Measurements from ENCODE around the gene ZNF609.

The ZNF609 gene

DNA sequence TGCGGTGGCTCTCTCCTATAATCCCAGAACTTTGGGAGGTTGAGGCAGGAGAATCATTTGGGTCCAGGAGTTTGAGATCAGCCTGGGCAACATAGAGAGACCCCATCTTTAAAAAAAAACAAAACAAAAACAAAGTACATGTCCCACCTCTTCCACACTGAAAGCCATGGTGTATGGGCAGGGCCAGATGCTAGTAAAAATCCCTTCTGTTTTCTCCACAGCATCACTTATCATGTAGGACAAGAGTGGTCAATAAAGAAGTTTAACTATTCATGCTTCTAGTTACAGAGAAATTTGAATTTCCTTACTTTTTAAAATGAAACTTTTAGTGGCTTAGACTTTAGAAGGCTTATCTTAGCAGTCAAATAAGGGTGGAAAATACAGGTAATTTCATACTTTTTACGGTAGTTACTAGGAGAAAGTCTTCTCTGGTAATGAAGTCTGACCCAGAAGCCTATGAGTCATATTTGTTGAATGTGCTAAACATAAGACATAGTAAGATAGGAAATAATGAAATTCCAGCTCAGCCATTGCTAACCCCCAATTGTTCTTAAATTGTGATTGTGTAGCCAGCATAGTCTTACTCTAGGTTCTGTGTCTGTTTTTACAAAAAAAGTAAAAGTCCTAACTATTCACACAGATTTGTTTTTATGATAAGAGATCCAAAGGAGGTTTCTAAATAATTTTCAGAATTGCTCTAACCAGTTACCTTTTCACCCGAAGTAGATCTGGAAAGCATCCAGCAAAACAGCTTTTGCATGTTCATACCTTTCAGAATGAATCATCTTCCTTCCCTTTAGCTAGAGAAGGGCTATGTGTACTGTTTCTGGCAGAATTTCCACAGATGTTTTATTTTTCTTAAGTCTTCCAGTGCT lies 16.4 kb upstream of the ZNF609 start:
- Histone ChIP-seq H3K27me3 (ENCODE audit: control insufficient read depth, insufficient read depth, low read length) (no peaks in the 10 kb centered on the region), H3K4me1 (ENCODE audit: control insufficient read depth, insufficient read depth, low read length) (peaks cover 16% of the 10 kb centered on the region), H3K4me3 (ENCODE audit: low read length) (no peak overlapping the region), H3K36me3 (ENCODE audit: control insufficient read depth, insufficient read depth, low read length) (no peaks in the 10 kb centered on the region), H3K9me3 (ENCODE audit: control insufficient read depth, low read length) (no peaks in the 10 kb centered on the region), H3K9ac (ENCODE audit: low read length) (no peak overlapping the region)

DNA sequence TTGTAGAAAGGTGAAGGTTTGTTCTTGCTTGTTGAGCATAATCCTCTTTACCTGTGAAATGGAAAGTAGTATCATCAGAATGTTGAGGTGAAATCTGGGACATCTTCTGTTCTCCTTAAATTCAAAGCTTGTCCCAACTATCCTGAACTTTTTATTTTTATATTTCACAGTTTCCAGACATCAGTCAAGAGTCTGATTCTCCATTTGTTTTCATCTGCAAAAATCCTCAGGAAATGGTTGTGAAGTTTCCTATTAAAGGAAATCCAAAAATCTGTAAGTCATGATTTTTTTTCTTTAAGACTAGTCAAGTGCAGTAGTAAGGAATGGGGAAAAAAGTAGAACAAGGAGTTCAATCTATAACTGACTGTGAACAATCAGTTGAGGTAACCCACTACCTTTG lies 15.5 kb upstream of the ZNF609 start:
- no peaks in the 10 kb centered on the region for H3K27me3 ChIP-seq (ENCODE audit: control insufficient read depth, insufficient read depth, low read length)
- H3K4me3 ChIP-seq (ENCODE audit: low read length): no peak overlapping the region
- peaks cover 16% of the 10 kb centered on the region for H3K4me1 ChIP-seq (ENCODE audit: control insufficient read depth, insufficient read depth, low read length)
- no peaks in the 10 kb centered on the region for H3K36me3 ChIP-seq (ENCODE audit: control insufficient read depth, insufficient read depth, low read length)
- no peak overlapping the region for H3K9ac ChIP-seq (ENCODE audit: low read length)
- no peaks in the 10 kb centered on the region for H3K9me3 ChIP-seq (ENCODE audit: control insufficient read depth, low read length)

DNA sequence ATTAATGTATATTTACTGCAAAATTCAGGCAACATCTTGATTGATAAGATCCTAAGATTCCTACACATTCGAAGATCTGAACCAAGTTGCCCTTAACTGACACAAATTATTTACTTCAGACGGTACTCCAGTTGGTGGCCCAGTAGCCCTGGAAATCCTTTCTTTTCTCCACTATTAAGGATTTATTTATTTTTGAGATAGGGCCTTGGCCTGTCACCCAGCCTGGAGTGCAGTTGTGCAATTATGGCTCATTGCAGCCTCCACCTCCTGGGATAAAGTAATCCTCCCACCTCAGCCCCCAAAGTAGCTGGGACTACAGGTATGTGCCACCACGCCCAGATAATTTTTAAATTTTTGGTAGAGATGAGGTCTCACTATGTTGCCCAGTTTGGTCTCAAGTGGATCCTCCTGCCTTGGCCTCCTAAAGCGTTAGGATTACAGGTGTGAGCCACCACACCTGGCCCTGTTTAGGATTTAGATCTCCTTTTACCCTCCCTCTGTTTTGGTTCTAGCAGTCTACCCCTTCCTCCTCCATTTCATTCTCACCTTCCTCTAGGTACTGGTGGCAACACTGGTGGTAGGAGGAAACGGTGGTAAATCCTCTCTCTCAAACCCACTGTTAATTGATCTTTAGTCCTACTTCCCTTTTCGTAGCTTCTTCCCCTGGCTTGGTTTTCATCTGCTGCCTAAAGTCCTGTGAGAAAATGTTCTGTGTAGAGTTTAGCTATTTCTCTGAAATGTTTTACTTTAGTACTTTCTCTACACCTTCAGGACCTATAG lies 12.7 kb upstream of the ZNF609 start:
- Histone ChIP-seq H3K9me3 (ENCODE audit: control insufficient read depth, low read length) (no peaks in the 10 kb centered on the region), H3K4me1 (ENCODE audit: control insufficient read depth, insufficient read depth, low read length) (peaks cover 16% of the 10 kb centered on the region), H3K4me3 (ENCODE audit: low read length) (no peak overlapping the region), H3K36me3 (ENCODE audit: control insufficient read depth, insufficient read depth, low read length) (no peaks in the 10 kb centered on the region), H3K9ac (ENCODE audit: low read length) (no peak overlapping the region), H3K27me3 (ENCODE audit: control insufficient read depth, insufficient read depth, low read length) (no peaks in the 10 kb centered on the region)

DNA sequence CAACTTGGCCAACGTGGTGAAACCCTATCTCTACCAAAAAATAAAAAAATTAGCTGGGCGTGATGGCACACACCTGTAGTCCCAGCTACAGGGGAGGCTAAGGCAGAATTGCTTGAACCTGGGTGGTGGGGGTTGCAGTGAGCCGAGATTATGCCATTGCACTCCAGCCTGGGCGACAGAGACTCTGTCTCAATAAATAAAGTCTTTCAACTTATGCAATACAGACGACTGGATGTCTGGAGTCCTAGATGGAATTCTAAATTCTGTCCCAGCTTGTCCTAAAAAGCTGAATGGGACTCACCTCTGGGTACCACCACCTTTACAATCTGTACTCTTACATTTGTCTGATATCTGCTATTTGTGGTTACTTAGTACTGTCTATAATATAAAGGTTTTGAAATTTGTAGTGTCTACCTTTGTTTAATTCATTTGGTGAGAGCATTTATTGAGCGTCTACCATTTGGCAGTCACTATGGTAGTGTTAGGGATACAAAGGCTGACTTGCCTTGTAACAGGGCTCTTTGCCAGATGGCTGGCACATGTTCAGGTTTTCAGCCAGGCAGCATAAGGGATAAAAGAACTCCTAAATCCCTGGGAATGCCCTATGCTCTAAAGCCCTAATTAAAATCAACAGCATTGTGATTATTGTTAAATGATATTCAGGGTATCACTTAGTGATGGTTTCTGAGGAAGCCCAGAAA lies 7.2 kb upstream of the ZNF609 start:
- Histone ChIP-seq H3K27me3 (ENCODE audit: control insufficient read depth, insufficient read depth, low read length) (no peaks in the 10 kb centered on the region), H3K4me3 (ENCODE audit: low read length) (no peak overlapping the region), H3K36me3 (ENCODE audit: control insufficient read depth, insufficient read depth, low read length) (no peaks in the 10 kb centered on the region), H3K9ac (ENCODE audit: low read length) (no peak overlapping the region), H3K4me1 (ENCODE audit: control insufficient read depth, insufficient read depth, low read length) (peaks cover 6% of the 10 kb centered on the region), H3K9me3 (ENCODE audit: control insufficient read depth, low read length) (no peaks in the 10 kb centered on the region)

DNA sequence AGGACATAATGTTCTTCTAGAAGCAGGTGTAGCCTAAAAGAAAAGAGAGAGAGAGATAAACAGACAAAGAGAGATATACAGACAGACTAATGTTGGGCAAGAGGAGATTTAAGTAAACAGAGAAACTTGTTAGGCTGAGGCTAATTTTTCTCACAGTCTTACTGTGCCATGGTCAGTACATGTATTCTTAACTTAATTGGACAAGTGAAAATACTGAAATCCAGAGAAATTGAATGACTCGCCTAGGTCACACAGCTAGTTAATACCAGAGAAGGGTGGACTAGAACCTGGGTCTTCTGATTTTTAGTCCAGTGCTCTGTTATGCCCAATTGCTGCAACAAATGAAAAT lies 6.7 kb upstream of the ZNF609 start:
- peaks cover 6% of the 10 kb centered on the region for H3K4me1 ChIP-seq (ENCODE audit: control insufficient read depth, insufficient read depth, low read length)
- H3K27me3 ChIP-seq (ENCODE audit: control insufficient read depth, insufficient read depth, low read length): no peaks in the 10 kb centered on the region
- no peaks in the 10 kb centered on the region for H3K9me3 ChIP-seq (ENCODE audit: control insufficient read depth, low read length)
- H3K36me3 ChIP-seq (ENCODE audit: control insufficient read depth, insufficient read depth, low read length): no peaks in the 10 kb centered on the region
- no peak overlapping the region for H3K9ac ChIP-seq (ENCODE audit: low read length)
- H3K4me3 ChIP-seq (ENCODE audit: low read length): no peak overlapping the region

DNA sequence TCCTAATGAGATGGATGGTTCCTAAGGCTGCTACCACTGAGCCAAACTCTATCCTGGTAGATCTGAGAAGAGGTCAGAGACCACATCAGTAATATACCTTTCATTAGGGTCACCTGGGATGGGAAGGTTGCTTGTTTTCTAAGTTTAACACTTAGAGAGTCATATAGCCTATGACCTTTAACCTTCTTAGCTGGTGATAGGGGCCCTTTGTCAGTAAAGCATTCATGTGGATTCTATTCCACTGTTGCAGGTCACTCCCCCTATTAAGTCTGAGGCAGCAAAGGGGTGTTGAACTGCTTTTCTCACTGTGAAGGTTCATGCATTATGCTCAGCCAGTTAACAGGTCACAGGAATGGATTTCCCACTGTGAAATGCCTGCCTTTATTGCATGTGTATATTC lies 6.1 kb upstream of the ZNF609 start:
- H3K9ac ChIP-seq (ENCODE audit: low read length): no peak overlapping the region
- no peak overlapping the region for H3K4me3 ChIP-seq (ENCODE audit: low read length)
- H3K4me1 ChIP-seq (ENCODE audit: control insufficient read depth, insufficient read depth, low read length): peaks cover 6% of the 10 kb centered on the region
- H3K36me3 ChIP-seq (ENCODE audit: control insufficient read depth, insufficient read depth, low read length): no peaks in the 10 kb centered on the region
- H3K9me3 ChIP-seq (ENCODE audit: control insufficient read depth, low read length): no peaks in the 10 kb centered on the region
- no peaks in the 10 kb centered on the region for H3K27me3 ChIP-seq (ENCODE audit: control insufficient read depth, insufficient read depth, low read length)

DNA sequence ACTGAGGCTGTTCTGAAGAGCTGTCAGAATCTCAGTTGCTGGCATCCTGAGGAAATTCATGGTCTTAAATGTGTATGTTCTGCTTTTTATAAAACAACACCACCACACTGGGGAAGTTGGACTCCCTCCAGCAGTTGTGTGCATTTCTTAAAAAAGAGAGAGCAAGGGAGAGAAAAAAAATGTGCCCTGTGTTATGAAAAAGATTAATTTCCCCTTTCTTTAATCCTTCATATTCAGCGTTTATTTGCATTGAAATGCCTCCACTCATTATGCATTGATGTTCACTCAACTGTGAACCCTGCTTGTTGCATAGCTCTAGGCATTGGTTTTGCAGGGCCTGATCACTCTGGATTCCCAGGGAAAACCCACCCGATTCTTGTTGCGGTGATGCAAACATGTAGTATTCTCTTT lies 4.4 kb upstream of the ZNF609 start:
- Histone ChIP-seq H3K9me3 (ENCODE audit: control insufficient read depth, low read length) (no peaks in the 10 kb centered on the region), H3K9ac (ENCODE audit: low read length) (no peak overlapping the region), H3K27me3 (ENCODE audit: control insufficient read depth, insufficient read depth, low read length) (no peaks in the 10 kb centered on the region), H3K4me1 (ENCODE audit: control insufficient read depth, insufficient read depth, low read length) (peaks cover 10% of the 10 kb centered on the region), H3K4me3 (ENCODE audit: low read length) (no peak overlapping the region), H3K36me3 (ENCODE audit: control insufficient read depth, insufficient read depth, low read length) (no peaks in the 10 kb centered on the region)

DNA sequence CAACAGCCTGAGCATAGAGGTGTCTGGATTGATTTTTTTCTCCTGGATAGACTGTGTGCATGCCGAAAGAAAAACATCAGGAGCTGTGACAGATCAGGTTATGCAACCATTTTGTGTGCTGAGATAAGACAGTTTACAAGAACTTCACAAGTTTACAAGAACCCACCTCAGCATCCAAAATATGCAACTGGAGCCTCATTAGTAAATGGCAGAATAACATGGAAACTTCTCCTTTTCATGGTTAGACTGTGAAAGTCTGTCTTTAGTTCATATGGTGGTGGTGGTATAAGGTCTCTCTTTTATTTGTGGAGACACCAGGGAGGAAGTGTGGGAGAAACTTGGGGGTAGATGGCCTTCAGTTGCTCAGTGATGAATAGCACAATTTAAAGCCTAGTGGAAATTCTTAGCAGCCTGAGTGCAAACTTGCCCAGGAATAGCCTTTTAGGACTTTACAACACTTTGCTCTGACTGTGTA lies 3.7 kb upstream of the ZNF609 start:
- Histone ChIP-seq H3K4me3 (ENCODE audit: low read length) (no peak overlapping the region), H3K9me3 (ENCODE audit: control insufficient read depth, low read length) (no peaks in the 10 kb centered on the region), H3K36me3 (ENCODE audit: control insufficient read depth, insufficient read depth, low read length) (no peaks in the 10 kb centered on the region), H3K9ac (ENCODE audit: low read length) (no peak overlapping the region), H3K4me1 (ENCODE audit: control insufficient read depth, insufficient read depth, low read length) (peaks cover 13% of the 10 kb centered on the region), H3K27me3 (ENCODE audit: control insufficient read depth, insufficient read depth, low read length) (no peaks in the 10 kb centered on the region)

DNA sequence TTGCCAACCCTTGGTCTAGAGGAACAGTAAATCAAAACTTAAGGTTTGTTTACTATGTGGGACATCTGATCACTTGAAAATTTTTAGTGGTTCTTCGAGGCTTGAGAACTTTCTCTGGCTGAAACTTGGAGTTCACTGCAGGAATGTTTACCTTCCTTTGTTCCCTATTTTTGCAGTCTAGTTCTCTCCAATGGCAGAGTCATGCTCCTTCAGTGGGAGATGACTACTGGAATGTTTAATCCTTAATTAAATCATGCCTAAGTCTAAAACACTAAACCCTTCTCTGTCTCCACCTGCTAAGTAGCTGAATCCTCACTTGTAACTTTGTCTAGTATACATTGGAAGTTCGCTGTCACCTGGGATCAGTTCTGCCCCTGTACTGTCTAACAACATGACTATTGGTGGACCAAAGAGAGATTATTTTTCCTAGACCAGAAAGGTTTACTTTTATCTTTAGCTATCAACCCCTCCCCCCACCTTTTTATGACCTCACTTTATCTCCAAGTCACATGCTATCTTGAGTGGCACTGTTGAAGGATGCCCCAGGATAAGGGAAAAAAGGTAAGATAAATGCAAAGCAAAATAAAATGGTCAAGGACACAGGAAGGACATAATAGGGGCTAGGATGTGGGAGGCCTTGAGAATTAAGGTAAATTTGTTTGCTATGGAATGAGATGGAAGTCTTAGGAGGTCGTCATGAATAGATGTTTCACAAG lies 1.2 kb upstream of the ZNF609 start:
- H3K27me3 ChIP-seq (ENCODE audit: control insufficient read depth, insufficient read depth, low read length): no peaks in the 10 kb centered on the region
- H3K4me1 ChIP-seq (ENCODE audit: control insufficient read depth, insufficient read depth, low read length): peaks cover 31% of the 10 kb centered on the region
- H3K4me3 ChIP-seq (ENCODE audit: low read length): no peak overlapping the region
- no peaks in the 10 kb centered on the region for H3K9me3 ChIP-seq (ENCODE audit: control insufficient read depth, low read length)
- H3K36me3 ChIP-seq (ENCODE audit: control insufficient read depth, insufficient read depth, low read length): no peaks in the 10 kb centered on the region
- H3K9ac ChIP-seq (ENCODE audit: low read length): no peak overlapping the region

DNA sequence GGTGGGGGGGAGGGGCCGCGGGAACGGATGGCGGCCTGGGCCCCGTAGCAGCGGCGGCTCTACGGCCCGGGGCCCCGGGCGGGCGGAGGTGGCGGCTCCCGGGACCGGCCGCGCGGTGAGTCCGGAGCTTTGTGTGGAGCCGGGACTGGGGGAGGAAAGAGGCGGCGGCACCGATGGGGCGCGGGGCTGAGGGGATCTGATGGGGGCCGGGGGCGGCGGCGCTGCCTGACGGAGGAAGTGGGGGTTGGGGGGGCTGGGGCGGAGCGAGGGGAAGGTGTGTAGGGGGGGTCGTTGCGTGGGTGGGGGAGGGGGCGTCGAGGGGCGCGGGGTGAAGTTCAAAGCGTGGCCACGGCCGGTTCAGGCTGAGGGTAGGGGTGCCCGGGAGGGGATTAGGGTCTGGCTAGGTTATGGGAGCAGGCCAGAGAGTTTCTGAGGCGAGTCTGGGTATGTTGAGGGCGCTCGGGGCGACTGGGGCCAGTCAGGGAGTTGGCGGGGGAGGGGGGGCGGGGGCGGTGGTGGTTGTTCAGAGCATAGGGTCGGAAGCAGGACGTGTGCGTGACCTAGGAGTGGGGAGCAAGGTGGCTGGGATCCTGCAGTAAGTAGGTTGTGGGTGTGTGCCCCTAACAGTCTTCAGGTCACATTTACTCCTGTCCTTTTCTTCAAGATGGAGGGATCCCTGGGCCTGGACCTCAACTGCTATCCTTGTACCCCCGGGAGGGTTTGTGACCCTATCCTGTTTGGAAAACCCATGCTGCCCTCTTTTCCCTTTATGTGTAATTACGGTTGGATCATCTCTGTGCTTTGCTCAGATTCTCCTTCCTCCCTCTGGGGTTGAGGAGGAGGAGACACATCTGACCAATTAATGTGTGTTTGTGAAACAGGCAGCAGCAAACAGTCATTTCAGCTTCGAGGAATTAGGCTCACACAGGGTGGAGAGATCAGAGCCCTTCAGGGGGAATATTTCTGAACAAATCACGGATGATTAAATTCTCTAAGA lies 644 bp downstream of the ZNF609 start:
- Histone ChIP-seq H3K9ac (ENCODE audit: low read length) (peak overlapping the region; percentile 54), H3K27me3 (ENCODE audit: control insufficient read depth, insufficient read depth, low read length) (no peaks in the 10 kb centered on the region), H3K36me3 (ENCODE audit: control insufficient read depth, insufficient read depth, low read length) (no peaks in the 10 kb centered on the region), H3K4me1 (ENCODE audit: control insufficient read depth, insufficient read depth, low read length) (peaks cover 32% of the 10 kb centered on the region), H3K9me3 (ENCODE audit: control insufficient read depth, low read length) (no peaks in the 10 kb centered on the region), H3K4me3 (ENCODE audit: low read length) (no peak overlapping the region)

DNA sequence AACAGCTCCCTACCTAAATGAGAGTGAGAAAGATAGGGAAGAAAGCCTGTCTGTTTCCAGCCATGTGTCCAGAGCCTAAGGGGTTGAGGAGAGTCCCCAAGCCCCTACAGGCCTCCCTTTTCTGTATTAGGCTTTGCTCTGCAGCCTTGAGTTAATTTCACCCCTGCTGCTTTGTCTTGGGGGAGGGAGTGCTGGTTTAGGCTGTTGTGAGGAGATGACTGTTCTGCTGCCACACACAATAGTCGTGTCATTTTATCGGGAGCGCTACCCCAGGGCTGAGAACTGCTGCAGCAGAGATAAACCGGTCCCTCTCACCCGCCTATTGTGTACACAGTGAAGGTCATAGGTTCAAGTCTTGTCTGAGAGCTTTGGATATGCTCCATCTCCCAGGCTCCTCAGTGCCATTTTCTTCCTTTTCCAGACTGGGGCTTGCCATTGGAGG lies 1.4 kb downstream of the ZNF609 start:
- peak overlapping the region; percentile 54 for H3K9ac ChIP-seq (ENCODE audit: low read length)
- no peaks in the 10 kb centered on the region for H3K9me3 ChIP-seq (ENCODE audit: control insufficient read depth, low read length)
- H3K4me1 ChIP-seq (ENCODE audit: control insufficient read depth, insufficient read depth, low read length): peaks cover 34% of the 10 kb centered on the region
- H3K27me3 ChIP-seq (ENCODE audit: control insufficient read depth, insufficient read depth, low read length): no peaks in the 10 kb centered on the region
- no peaks in the 10 kb centered on the region for H3K36me3 ChIP-seq (ENCODE audit: control insufficient read depth, insufficient read depth, low read length)
- no peak overlapping the region for H3K4me3 ChIP-seq (ENCODE audit: low read length)
